HCT116 (cell line): ENCODE data around the gene UFD1. TPM values are rescaled to one million over a fixed set of nuclear protein-coding genes. Genes with fewer than 3 reads are reported as not detected.

Experiments
- ATAC-seq: fragments of 200-7000 bp; cut with Tn5 transposase; 2 replicates; pipeline ENCODE4 v1.9.1; 2020; ENCODE audit warnings: mild to moderate bottlenecking, moderate library complexity
- BruUV-seq: library from RNA; stranded (reverse); fragments of 400-500 nt; replicated peaks from 2 replicates; lab custom pipeline; 2021; lab: Mats Ljungman, UMichigan
- CTCF ChIA-PET: fragments of 300-600 bp; sonication (Branson Sonifier 250); formaldehyde crosslinking; loops from one replicate; lab custom pipeline; 2021; ENCODE audit warnings: antibody characterized with exemption; lab: Charles Lee
- POLR2A ChIA-PET: fragments of 300-600, 350-600 bp; sonication (Branson Sonifier 250); formaldehyde crosslinking; loops from one replicate; lab custom pipeline; 2021; ENCODE audit warnings: antibody characterized with exemption; lab: Charles Lee
- RAD21 ChIA-PET, 2 experiments: fragments of 300-600 bp; sonication (Branson Sonifier 250); formaldehyde crosslinking; loops; one replicate each; lab custom pipeline; 2023; ENCODE audit warnings: low total read pairs in 2 of 2; ENCODE audit not compliant: uncharacterized antibody in 2 of 2, unreplicated experiment in 2 of 2, low non-redundant PET in 1 of 2; lab: Charles Lee
- DNase-seq: peaks from one replicate; pipeline ENCODE4 v3.0.0-alpha.2; 2010; ENCODE audit warnings: low read depth, low spot score
- H2AFZ ChIP-seq: fragments of 200-600 bp; shearing (Covaris generic), sonication (generic); 2 replicates; pipeline ENCODE4 v1.6.1; 2017; ENCODE audit warnings: low read depth, mixed run types, mixed read lengths, antibody characterized with exemption, low read length; ENCODE audit not compliant: poor library complexity, severe bottlenecking
- H3K27ac ChIP-seq: 2 replicates; pipeline ENCODE4 v1.5.1; 2012; ENCODE audit warnings: low read depth, low read length
- H3K27me3 ChIP-seq: fragments of 200-600 bp; sonication (generic); 2 replicates; pipeline ENCODE4 v1.6.1; 2016; ENCODE audit warnings: mixed run types, low read length, mixed read lengths; ENCODE audit not compliant: insufficient read depth
- H3K36me3 ChIP-seq, 2 experiments: fragments of 200-500 bp in 1 of 2; fragments of 200-600 bp in 1 of 2; sonication (Bioruptor generic) in 1 of 2; sonication (generic) in 1 of 2; 2 replicates each; pipeline versions ENCODE4 v1.5.1 to v1.6.1; 2014 to 2016; ENCODE audit warnings: low read length in 2 of 2, inconsistent platforms in 1 of 2, mixed read lengths in 1 of 2, mixed run types in 1 of 2; ENCODE audit not compliant: insufficient read depth in 2 of 2, control insufficient read depth in 1 of 2
- H3K4me1 ChIP-seq, 2 experiments: fragments of 200-600 bp in 1 of 2; sonication (generic) in 1 of 2; 2 replicates each; pipeline versions ENCODE4 v1.5.1 to v1.6.1; 2012 to 2017; ENCODE audit warnings: low read length in 2 of 2, inconsistent platforms in 1 of 2, mild to moderate bottlenecking in 1 of 2, mixed read lengths in 1 of 2, mixed run types in 1 of 2, moderate library complexity in 1 of 2; ENCODE audit not compliant: insufficient read depth in 2 of 2, control insufficient read depth in 1 of 2
- H3K4me2 ChIP-seq: fragments of 200-600 bp; sonication (generic); 2 replicates; pipeline ENCODE4 v1.6.1; 2017; ENCODE audit warnings: mixed run types, low read length, mixed read lengths
- H3K4me3 ChIP-seq, 2 experiments: fragments of 200-600 bp in 1 of 2; sonication (generic) in 1 of 2; replicated peaks in 1 of 2; 2 replicates each; pipeline ENCODE4 v1.5.1; 2011 to 2016; ENCODE audit warnings: low read length in 2 of 2, control low read depth in 1 of 2, low read depth in 1 of 2, mild to moderate bottlenecking in 1 of 2, mixed read lengths in 1 of 2, mixed run types in 1 of 2
- H3K79me2 ChIP-seq: fragments of 200-600 bp; sonication (generic); 2 replicates; pipeline ENCODE4 v1.6.1; 2017; ENCODE audit warnings: mild to moderate bottlenecking, mixed run types, low read length, moderate library complexity, mixed read lengths; ENCODE audit not compliant: insufficient read depth
- H3K9ac ChIP-seq: fragments of 200-600 bp; sonication (generic); 2 replicates; pipeline ENCODE4 v1.6.1; 2016; ENCODE audit warnings: low read length, mixed read lengths
- H3K9me2 ChIP-seq: fragments of 200-600 bp; sonication (generic), shearing (Covaris generic); 2 replicates; pipeline ENCODE4 v1.6.1; 2017; ENCODE audit warnings: mixed run types, mild to moderate bottlenecking, moderate library complexity; ENCODE audit not compliant: insufficient read depth
- H3K9me3 ChIP-seq, 2 experiments: fragments of 200-500 bp in 1 of 2; fragments of 200-600 bp in 1 of 2; sonication (Bioruptor generic) in 1 of 2; sonication (generic) in 1 of 2; 2 replicates each; pipeline ENCODE4 v1.6.1; 2014 to 2017; ENCODE audit warnings: low read length in 2 of 2, mixed read lengths in 2 of 2, inconsistent platforms in 1 of 2, low read depth in 1 of 2, mild to moderate bottlenecking in 1 of 2, mixed run types in 1 of 2, moderate library complexity in 1 of 2; ENCODE audit not compliant: control insufficient read depth in 1 of 2, insufficient read depth in 1 of 2
- H4K20me1 ChIP-seq: fragments of 200-600 bp; sonication (generic), shearing (Covaris generic); 2 replicates; pipeline ENCODE4 v1.6.1; 2017; ENCODE audit warnings: mixed run types, mild to moderate bottlenecking, moderate library complexity; ENCODE audit not compliant: insufficient read depth
- ATF3 ChIP-seq: IDR thresholded peaks from 2 replicates; pipeline ENCODE4 v1.6.1; 2012
- CBX3 ChIP-seq: IDR thresholded peaks from 2 replicates; pipeline ENCODE4 v1.6.1; 2012; ENCODE audit warnings: low read depth
- CEBPB ChIP-seq: IDR thresholded peaks from 2 replicates; pipeline ENCODE4 v1.6.1; 2012; ENCODE audit warnings: low read depth
- ELF1 ChIP-seq: IDR thresholded peaks from 2 replicates; pipeline ENCODE4 v1.6.1; 2012; ENCODE audit warnings: low read depth, borderline replicate concordance
- EZH2 ChIP-seq: fragments of 200-600 bp; sonication (generic); IDR thresholded peaks from 2 replicates; pipeline ENCODE4 v1.6.1; 2017; ENCODE audit warnings: antibody characterized with exemption, mixed run types
- EZH2phosphoT487 ChIP-seq: fragments of 200-600 bp; IDR thresholded peaks from 2 replicates; pipeline ENCODE4 v1.6.1; 2018; ENCODE audit warnings: antibody characterized with exemption, borderline replicate concordance
- RAD21 ChIP-seq: IDR thresholded peaks from 2 replicates; pipeline ENCODE4 v1.6.1; 2012; ENCODE audit warnings: low read depth, mild to moderate bottlenecking
- SIN3A ChIP-seq: IDR thresholded peaks from 2 replicates; pipeline ENCODE4 v1.6.1; 2012; ENCODE audit warnings: low read depth
- SP1 ChIP-seq: IDR thresholded peaks from 2 replicates; pipeline ENCODE4 v1.6.1; 2012; ENCODE audit warnings: low read depth
- SRF ChIP-seq: IDR thresholded peaks from 2 replicates; pipeline ENCODE4 v1.6.1; 2012; ENCODE audit warnings: low read depth
- TCF7L2 ChIP-seq: IDR thresholded peaks from 2 replicates; pipeline ENCODE4 v1.7.0; 2011; ENCODE audit warnings: borderline replicate concordance, inconsistent platforms; ENCODE audit not compliant: insufficient read depth, insufficient read length; ENCODE audit errors: extremely low read depth
- YY1 ChIP-seq: IDR thresholded peaks from 2 replicates; pipeline ENCODE4 v1.6.1; 2011; ENCODE audit warnings: low read length, low read depth, moderate library complexity, mild to moderate bottlenecking; ENCODE audit not compliant: insufficient replicate concordance; ENCODE audit errors: extremely low read depth
- ZFX ChIP-seq: fragments of 450-650 bp; IDR thresholded peaks from 2 replicates; pipeline ENCODE4 v1.6.1; 2017
- intact Hi-C: fragments of 100-400 bp; cut with micrococcal nuclease; formaldehyde crosslinking; loops from 2 replicates; pipeline ENCODE4 v1.10.0; 2022
- total RNA-seq: library from RNA; stranded (reverse); gene quantifications from one replicate; pipeline ENCODE4 v1.2.1, GENCODE V29; 2021; ENCODE audit not compliant: unreplicated experiment

UFD1 gene
- total RNA-seq, 1 experiment from 2014 or later, result 97.5 TPM

DNA sequence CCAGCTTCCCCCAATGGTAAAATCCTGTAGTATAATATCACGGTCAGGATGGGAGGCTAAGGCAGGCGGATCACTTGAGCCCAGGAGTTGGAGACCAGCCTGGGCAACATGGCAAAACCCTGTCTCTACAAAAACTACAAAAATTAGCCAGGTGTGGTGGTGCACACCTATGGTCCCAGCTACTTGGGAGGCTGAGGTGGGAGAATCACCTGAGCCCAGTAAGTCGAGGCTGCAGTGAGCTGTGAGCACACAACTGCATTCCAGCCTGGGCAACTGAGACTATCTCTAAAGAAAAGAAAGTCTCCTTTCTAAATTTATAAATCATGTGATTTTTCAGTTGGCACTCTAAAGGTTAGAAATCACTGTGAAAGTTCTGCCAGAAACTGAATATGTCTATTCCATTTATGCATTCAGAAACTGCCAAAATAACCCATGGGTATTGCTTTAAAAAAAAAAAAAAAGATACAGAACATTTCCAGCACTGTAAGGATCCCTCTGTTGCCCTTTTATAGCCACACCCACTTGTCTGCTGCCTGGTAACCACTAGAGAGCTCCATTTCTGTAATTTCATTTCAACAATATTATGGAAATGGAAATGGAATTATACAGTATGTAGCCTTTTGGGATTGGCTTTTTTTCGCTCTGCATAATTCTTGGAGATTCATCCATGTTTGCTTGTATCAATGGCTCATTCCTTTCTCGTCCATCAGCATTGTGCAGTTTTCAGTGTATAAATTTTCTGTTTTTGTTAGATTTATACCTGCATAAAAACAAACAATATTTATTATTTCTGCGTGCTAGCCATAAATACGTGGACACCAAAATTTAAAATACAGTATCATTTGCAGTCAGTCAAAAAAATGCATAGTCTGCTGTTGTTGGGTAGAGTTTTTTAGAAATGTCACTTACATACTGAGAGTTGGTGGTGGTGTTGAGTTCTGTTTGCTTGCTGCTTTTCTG is 10.2 kb upstream of the UFD1 start:
- intact Hi-C loops, result no loop called here
- Histone ChIP-seq H3K9me3 (no peaks in the 10 kb centered on the region), H3K79me2 (peaks cover 45% of the 10 kb centered on the region), H3K4me3 (no peak overlapping the region), H2AFZ (no peak overlapping the region), H3K9me2 (no peaks in the 10 kb centered on the region), H4K20me1 (no peaks in the 10 kb centered on the region), H3K27ac (no peak overlapping the region), H3K4me1 (peaks cover 0 to 4% of the 10 kb centered on the region in 2 experiments; a peak in 2 of 4 replicates), H3K9ac (no peak overlapping the region), H3K4me2 (no peak overlapping the region), H3K36me3 (peaks cover 10 to 36% of the 10 kb centered on the region in 2 experiments; a peak in 3 of 4 replicates), H3K27me3 (no peaks in the 10 kb centered on the region)
- DNase-seq (no peak), ATAC-seq (peak; percentile 63; the same call in 1 of the 2 replicates)
- POLR2A ChIA-PET, result interaction anchor here (1.0 kb wide), 1 partner anchor 10 kb away, joined by 6 read pairs; the partner anchor contains the start of gene CDC45
- RAD21 ChIA-PET, result no interaction called here
- no peak for TF ChIP-seq ATF3
- peak; percentile 65; the same call in 1 of the 2 replicates for TF ChIP-seq SRF
- no peak for TF ChIP-seq SP1
- peak; percentile 13; the same call in 1 of the 2 replicates for TF ChIP-seq RAD21
- no peak for TF ChIP-seq SIN3A
- BruUV-seq, result no TSS peak
- CTCF ChIA-PET, result interaction anchor here (0.6 to 2.9 kb wide), 5 partner anchors 9 to 310 kb away, joined by 3 to 9 read pairs (median 4); partner anchors contain the start of genes CDC45 and SLC25A1

DNA sequence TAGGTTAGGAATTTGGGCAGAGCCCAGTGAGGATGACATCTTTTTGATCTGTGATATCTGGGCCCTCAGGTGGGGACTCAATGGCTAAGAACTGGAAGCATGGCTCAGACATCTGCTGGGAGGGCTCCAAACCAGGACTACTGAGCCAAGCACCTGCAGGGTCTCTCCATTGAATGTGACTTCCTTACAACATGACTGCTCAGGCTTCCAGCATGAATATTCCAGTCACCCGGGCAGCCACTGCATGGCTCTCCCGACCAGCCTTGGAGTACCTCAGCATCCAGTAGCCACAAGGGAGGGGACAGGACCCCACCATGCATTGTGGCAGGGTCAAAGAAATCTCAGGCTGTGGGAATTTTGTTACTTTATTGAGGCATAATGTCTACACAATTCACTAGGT is 9.3 kb upstream of the UFD1 start:
- H3K4me3 ChIP-seq, result no peak overlapping the region
- no peaks in the 10 kb centered on the region for H3K27me3 ChIP-seq
- H4K20me1 ChIP-seq, result no peaks in the 10 kb centered on the region
- DNase-seq (no peak), ATAC-seq (no peak)
- ChIA-PET CTCF (interaction anchor here (1.8 kb wide), 1 partner anchor 142 kb away, joined by 9 read pairs; no protein-coding TSS in a partner anchor), POLR2A (no interaction called here), RAD21 (no interaction called here)
- no peak overlapping the region for H3K27ac ChIP-seq
- H3K36me3 ChIP-seq, result peaks cover 17 to 44% of the 10 kb centered on the region in 2 experiments; a peak in 3 of 4 replicates
- no peaks in the 10 kb centered on the region for H3K9me2 ChIP-seq
- peaks cover 50% of the 10 kb centered on the region for H3K79me2 ChIP-seq
- intact Hi-C loops, result no loop called here
- no peak overlapping the region for H3K9ac ChIP-seq
- H3K4me1 ChIP-seq, result peaks cover 0 to 4% of the 10 kb centered on the region in 2 experiments; a peak in 2 of 4 replicates
- TF ChIP-seq TCF7L2, result no peak
- no peak for TF ChIP-seq EZH2phosphoT487
- TF ChIP-seq YY1, result no peak
- TF ChIP-seq ZFX, result no peak
- no peak for TF ChIP-seq CEBPB
- no peak for TF ChIP-seq EZH2
- no peak for TF ChIP-seq CBX3
- TF ChIP-seq ELF1, result no peak
- H3K4me2 ChIP-seq, result no peak overlapping the region
- no peaks in the 10 kb centered on the region for H3K9me3 ChIP-seq
- no TSS peak for BruUV-seq
- no peak overlapping the region for H2AFZ ChIP-seq
